ENCODE measurements around the gene HCST. TPM values are rescaled to one million over a fixed set of nuclear protein-coding genes. Genes with fewer than 3 reads are reported as not detected.

HCST gene
- total RNA-seq, 1 donor from 2014 or later = not detected

GRCh38 chr19:35919306-35919705 is 17.0 kb downstream of the HCST start:
- no peak for TF ChIP-seq CTCF (IDR thresholded peaks at IDR 0.05; ENCODE audit: insufficient read depth, low read length, poor library complexity, severe bottlenecking)
- H3K27me3 ChIP-seq (ENCODE audit: control insufficient read depth, insufficient read depth, low read length) = no peaks in the 10 kb centered on the region
- no peaks in the 10 kb centered on the region for H3K36me3 ChIP-seq (ENCODE audit: control insufficient read depth, insufficient read depth, low read length)

GRCh38 chr19:35921012-35921411 is 18.7 kb downstream of the HCST start:
- DNase-seq (ENCODE audit: low read depth) = no peak
- no peak for TF ChIP-seq CTCF (IDR thresholded peaks at IDR 0.05; ENCODE audit: insufficient read depth, low read length, poor library complexity, severe bottlenecking)
- Histone ChIP-seq H3K36me3 (ENCODE audit: control insufficient read depth, insufficient read depth, low read length) (no peaks in the 10 kb centered on the region), H3K27me3 (ENCODE audit: control insufficient read depth, insufficient read depth, low read length) (peaks cover 2% of the 10 kb centered on the region), H3K4me3 (ENCODE audit: low read depth, low read length) (no peak overlapping the region)

More at GRCh38 chr19:35919306-35919705, 17.0 kb downstream of the HCST start:
- DNase-seq (ENCODE audit: low read depth) = no peak
- H3K4me3 ChIP-seq (ENCODE audit: low read depth, low read length) = no peak overlapping the region

- DNase-seq (ENCODE audit: low read depth) = no peak
- no peaks in the 10 kb centered on the region for H3K36me3 ChIP-seq (ENCODE audit: control insufficient read depth, insufficient read depth, low read length)
- peaks cover 4% of the 10 kb centered on the region for H3K27me3 ChIP-seq (ENCODE audit: control insufficient read depth, insufficient read depth, low read length)
- no peak overlapping the region for H3K4me3 ChIP-seq (ENCODE audit: low read depth, low read length)
- no peak for TF ChIP-seq CTCF (IDR thresholded peaks at IDR 0.05; ENCODE audit: insufficient read depth, low read length, poor library complexity, severe bottlenecking)
These were observed 23.2 kb downstream of the HCST start for GRCh38 chr19:35925501-35925900.

GRCh38 chr19:35928507-35928906 is 26.2 kb downstream of the HCST start:
- no peak for DNase-seq (ENCODE audit: low read depth)
- peaks cover 4% of the 10 kb centered on the region for H3K27me3 ChIP-seq (ENCODE audit: control insufficient read depth, insufficient read depth, low read length)
- no peaks in the 10 kb centered on the region for H3K36me3 ChIP-seq (ENCODE audit: control insufficient read depth, insufficient read depth, low read length)
- no peak for TF ChIP-seq CTCF (IDR thresholded peaks at IDR 0.05; ENCODE audit: insufficient read depth, low read length, poor library complexity, severe bottlenecking)
- no peak overlapping the region for H3K4me3 ChIP-seq (ENCODE audit: low read depth, low read length)

- no peak overlapping the region for H3K4me3 ChIP-seq (ENCODE audit: low read depth, low read length)
These were observed 27.5 kb downstream of the HCST start for GRCh38 chr19:35929876-35930275.

More at GRCh38 chr19:35929876-35930275, 27.5 kb downstream of the HCST start:
- no peak for DNase-seq (ENCODE audit: low read depth)
- TF ChIP-seq CTCF (IDR thresholded peaks at IDR 0.05; ENCODE audit: insufficient read depth, low read length, poor library complexity, severe bottlenecking) = no peak
- Histone ChIP-seq H3K36me3 (ENCODE audit: control insufficient read depth, insufficient read depth, low read length) (no peaks in the 10 kb centered on the region), H3K27me3 (ENCODE audit: control insufficient read depth, insufficient read depth, low read length) (peaks cover 4% of the 10 kb centered on the region)
